MG63 (cell line): ENCODE results near the gene IFNG-AS1. TPM values are rescaled to one million over a fixed set of nuclear protein-coding genes. Genes with fewer than 3 reads are reported as not detected.
A peak's percentile ranks its signal among the peaks of the same experiment; 100 is the strongest.

Experiments used
- DNase-seq: peaks from one replicate; pipeline ENCODE4 v3.0.0-alpha.2; 2020
- H3K27me3 ChIP-seq: fragments of 250-450 bp; sonication (Bioruptor Pico); 2 replicates; pipeline ENCODE4 v1.5.1; 2020; ENCODE audit warnings: mild to moderate bottlenecking, moderate library complexity
- H3K36me3 ChIP-seq: fragments of 250-450 bp; sonication (Bioruptor Pico); 2 replicates; pipeline ENCODE4 v1.5.1; 2020; ENCODE audit warnings: mild to moderate bottlenecking, moderate library complexity
- H3K4me3 ChIP-seq: fragments of 250-450 bp; sonication (Bioruptor Pico); 2 replicates; pipeline ENCODE4 v1.5.1; 2020; ENCODE audit warnings: mild to moderate bottlenecking, moderate library complexity
- H3K9me3 ChIP-seq: fragments of 250-450 bp; sonication (Bioruptor Pico); 2 replicates; pipeline ENCODE4 v1.5.1; 2020; ENCODE audit warnings: mild to moderate bottlenecking, moderate library complexity
- total RNA-seq: library from RNA; depleted of rRNA; stranded (reverse); fragments of >200 nt; shearing (Covaris generic); gene quantifications from 2 replicates; pipeline ENCODE4 v1.2.3, GENCODE V29; 2014; ENCODE audit warnings: low replicate concordance; rRNA removed

Gene IFNG-AS1
- not detected in 2 replicates for total RNA-seq

DNA sequence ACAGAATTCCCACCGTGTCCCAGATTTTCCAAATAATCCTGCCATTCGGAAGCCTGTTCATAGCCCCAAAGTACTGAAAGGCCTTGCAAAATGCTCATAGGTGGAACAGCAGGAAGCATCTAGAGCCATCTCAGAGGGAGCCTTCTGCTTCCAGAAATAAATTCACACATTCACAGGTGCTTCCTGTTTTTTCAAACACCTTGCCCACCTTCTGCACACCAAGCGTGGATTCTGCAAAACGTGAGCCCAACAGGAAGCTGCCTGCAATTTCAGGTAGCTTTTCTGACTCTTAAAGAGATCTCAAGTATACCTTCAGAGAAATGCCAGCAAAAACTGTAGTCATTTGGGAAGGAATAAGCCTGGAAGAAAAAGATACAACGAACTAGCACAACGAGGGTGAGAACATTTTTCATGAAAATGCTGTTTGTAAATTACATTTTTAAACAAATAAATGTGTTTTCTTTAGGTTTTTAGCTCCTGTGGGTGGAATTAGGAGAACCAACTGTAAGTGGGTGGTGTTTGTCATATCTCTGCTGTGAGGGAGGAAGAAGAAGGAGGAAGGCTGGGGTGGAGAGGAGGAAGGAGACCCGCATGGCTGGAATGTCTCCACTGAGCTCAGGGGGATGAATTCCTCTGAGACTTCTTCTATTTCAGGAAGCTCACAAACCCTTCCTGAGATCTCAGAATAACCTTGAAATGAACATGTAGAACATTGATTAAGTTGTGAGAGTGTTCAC is at the start of gene IFNG-AS1:
IFNG-AS1 (plus strand) TSS at position 264 of the 737 bp plus-strand sequence.
- Histone ChIP-seq H3K27me3 (peaks cover 6% of the 10 kb centered on the region; the same call in 1 of the 2 replicates), H3K9me3 (no peaks in the 10 kb centered on the region; the same call in 1 of the 2 replicates), H3K4me3 (no peak within 1 kb of the TSS), H3K36me3 (no peaks in the 10 kb centered on the region)
- no peak for DNase-seq

DNA sequence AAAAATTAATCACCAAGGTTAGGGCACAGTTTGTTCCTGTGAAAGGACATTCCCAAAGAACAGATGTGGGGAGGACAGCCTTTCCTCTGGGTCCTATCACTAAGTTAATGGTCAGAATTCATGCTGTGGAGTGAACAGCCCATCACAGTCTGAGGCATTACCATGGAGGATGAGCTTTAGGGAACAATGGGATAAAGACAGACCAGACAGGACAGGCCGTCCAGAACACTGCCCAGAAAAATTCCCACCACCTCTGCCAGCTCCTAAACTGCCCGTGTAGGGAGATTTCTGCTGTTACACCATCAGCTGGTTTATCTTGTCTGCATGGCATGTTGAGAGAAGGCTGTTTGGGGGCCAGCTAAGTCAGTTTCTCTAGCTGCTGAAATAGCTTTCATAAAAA is 49.6 kb upstream of the IFNG-AS1 start:
- Histone ChIP-seq H3K36me3 (no peaks in the 10 kb centered on the region), H3K4me3 (no peak overlapping the region), H3K9me3 (no peaks in the 10 kb centered on the region), H3K27me3 (no peaks in the 10 kb centered on the region)
- no peak for DNase-seq

DNA sequence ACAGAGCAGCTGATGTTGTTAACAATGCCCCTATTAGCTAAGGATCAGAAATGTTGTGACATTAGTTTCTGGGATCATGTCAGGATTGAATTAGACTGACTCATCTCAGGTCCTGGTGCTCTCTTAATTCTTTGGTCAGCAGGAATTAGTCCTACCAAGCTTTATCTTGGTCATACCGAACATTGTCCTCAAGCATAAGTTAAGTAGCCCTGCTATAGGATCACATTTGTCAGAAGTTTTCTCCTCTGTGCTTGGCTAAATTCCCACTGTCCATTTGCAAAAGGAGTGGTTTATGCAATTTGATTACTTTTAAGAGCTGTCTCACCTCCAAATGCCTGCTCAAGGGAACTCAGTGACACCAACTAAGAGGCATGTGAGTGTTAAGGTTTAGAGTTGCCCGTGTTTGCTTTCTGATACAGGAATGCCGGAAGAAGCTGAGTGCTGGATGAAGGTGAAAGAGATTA is 48.4 kb upstream of the IFNG-AS1 start:
- Histone ChIP-seq H3K9me3 (no peaks in the 10 kb centered on the region), H3K4me3 (no peak overlapping the region), H3K36me3 (no peaks in the 10 kb centered on the region), H3K27me3 (no peaks in the 10 kb centered on the region)
- DNase-seq = no peak

DNA sequence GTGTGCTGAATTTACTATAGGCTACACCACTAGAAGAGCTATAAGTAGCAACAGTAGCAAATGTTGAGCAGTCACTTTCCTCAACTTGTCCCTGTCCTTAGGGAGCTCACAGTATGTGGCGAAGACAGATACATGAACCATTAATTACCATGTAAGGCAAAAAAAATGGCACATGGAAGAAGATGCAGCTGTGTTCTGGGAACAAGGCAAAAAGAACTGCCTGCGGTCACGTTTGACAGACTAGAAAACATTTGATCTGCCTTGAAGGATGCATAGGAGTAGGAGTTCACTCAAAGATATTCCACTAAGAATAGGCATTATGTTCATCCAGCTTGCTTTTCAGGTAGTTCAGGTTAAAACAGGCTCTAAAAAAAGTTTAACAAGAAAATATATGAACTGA is 46.5 kb upstream of the IFNG-AS1 start:
- Histone ChIP-seq H3K4me3 (no peak overlapping the region), H3K9me3 (no peaks in the 10 kb centered on the region), H3K27me3 (no peaks in the 10 kb centered on the region), H3K36me3 (no peaks in the 10 kb centered on the region)
- no peak for DNase-seq

DNA sequence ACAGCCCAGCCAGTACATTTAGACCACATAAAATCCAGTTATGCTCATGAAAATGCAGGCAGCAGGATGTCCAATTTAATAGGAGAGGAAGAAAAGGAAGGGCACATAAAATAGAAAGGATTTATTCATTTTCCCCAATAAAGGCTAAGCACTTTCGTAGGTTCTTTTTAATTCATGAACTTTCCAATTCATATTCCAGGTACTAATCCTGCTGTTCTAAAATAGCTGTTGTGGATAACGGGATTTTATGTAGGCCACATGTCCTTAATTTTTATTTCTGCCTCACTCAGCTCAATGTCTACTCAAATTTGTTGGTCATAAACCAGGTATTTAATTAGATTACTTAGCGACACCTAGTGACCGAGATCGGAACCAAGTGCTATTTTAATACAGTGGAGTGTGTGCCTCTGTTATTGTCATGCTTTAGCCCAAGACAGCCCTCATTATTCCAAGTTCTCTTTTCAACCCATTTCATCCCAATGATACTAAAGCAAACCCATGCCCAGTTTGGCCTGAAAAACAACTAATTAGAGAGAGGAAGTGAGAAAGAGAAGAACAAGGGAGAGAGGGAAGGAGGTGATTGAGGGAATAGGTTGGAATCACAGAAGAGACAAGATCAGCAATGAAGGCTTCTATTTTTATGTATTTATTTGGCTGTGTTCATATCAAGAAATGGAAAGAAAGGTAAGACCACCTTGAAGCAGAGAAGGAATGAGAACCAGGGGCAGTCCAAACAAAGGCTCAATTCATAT is 45.9 kb upstream of the IFNG-AS1 start:
- no peak overlapping the region for H3K4me3 ChIP-seq
- DNase-seq = peak; percentile 12
- no peaks in the 10 kb centered on the region for H3K27me3 ChIP-seq
- H3K36me3 ChIP-seq = no peaks in the 10 kb centered on the region
- no peaks in the 10 kb centered on the region for H3K9me3 ChIP-seq

DNA sequence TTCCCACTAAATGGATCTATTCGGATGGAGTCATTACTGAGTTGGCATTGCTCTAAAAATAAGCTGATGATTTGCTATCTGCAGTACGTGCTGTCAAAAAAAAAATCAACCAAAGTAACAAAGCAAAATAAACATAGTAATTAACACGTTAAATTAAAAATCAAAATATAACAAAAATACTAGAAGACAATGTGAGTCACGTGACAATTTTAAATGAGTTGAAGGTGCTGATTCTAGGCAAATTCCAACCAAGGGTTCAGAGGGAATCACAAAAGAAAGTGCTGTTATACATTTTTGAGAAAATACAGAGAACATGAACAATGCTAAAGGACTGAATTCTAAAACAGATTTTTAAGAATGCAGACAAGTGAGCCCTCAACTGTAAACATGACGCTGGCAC is 45.2 kb upstream of the IFNG-AS1 start:
- H3K9me3 ChIP-seq = no peaks in the 10 kb centered on the region
- no peak overlapping the region for H3K4me3 ChIP-seq
- no peaks in the 10 kb centered on the region for H3K27me3 ChIP-seq
- H3K36me3 ChIP-seq = no peaks in the 10 kb centered on the region
- DNase-seq = no peak

DNA sequence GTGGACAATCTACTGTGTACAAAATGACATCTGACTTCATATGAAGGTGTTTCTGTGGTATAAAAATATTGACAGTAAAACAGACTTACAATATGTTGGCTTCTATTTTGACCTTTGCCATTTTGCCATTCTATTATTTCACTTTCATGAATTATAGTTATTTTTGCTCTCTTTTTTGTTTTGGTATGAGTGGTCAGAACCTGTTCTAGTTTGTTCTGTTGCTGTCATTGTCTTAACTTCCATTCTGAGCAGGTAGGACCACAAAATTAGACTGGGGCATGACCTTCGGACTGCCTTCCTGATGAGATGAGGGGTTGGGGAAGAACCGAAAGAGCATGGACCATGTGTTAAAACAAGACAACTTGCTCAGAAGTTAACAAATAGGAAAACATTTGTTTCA is 36.5 kb upstream of the IFNG-AS1 start:
- no peak overlapping the region for H3K4me3 ChIP-seq
- no peaks in the 10 kb centered on the region for H3K9me3 ChIP-seq
- DNase-seq = no peak
- no peaks in the 10 kb centered on the region for H3K27me3 ChIP-seq
- no peaks in the 10 kb centered on the region for H3K36me3 ChIP-seq

DNA sequence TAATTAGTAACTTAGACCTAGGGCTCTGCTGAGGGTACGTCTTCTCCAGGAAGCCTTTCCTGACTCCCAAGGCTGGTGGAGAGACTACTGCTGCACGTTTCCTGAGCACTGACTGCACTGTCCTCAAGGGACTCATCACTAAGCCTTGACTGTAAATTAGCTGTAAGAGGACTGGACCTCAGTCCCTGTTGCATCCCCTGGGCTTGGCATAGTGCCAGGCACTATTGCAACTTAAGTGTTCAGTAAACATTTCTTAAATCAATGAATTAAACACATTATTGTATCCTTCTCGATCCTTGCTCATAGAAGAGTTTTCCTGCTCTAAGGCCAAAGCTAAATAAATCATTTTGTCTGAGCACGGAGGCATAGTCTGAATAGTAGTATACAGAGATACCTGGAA is 31.9 kb upstream of the IFNG-AS1 start:
- Histone ChIP-seq H3K9me3 (no peaks in the 10 kb centered on the region), H3K36me3 (no peaks in the 10 kb centered on the region), H3K4me3 (no peak overlapping the region), H3K27me3 (no peaks in the 10 kb centered on the region)
- DNase-seq = no peak

DNA sequence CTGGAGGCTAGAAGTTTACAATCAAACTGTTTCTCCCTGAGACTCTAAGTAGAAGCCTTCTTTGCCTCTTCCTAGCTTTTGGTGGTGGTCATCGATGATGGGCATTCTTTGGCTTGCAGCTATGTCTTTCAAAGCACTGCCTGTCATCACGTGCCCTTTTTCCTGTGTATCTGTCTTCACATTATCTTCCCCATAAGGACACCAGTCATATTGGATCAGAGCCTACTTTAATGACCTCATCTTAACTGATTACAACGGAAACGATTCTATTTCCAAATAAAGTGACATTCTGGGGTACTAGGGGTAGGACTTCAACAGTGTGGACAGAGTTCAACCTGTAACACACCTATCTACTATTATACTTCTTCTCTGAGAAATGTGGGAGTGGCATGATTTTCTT is 31.1 kb upstream of the IFNG-AS1 start:
- H3K27me3 ChIP-seq = 0 out of 2 replicates have a peak, but pooled peaks cover under 1% of the 10 kb centered on the region
- DNase-seq = no peak
- H3K4me3 ChIP-seq = no peak overlapping the region
- no peaks in the 10 kb centered on the region for H3K9me3 ChIP-seq
- H3K36me3 ChIP-seq = no peaks in the 10 kb centered on the region

DNA sequence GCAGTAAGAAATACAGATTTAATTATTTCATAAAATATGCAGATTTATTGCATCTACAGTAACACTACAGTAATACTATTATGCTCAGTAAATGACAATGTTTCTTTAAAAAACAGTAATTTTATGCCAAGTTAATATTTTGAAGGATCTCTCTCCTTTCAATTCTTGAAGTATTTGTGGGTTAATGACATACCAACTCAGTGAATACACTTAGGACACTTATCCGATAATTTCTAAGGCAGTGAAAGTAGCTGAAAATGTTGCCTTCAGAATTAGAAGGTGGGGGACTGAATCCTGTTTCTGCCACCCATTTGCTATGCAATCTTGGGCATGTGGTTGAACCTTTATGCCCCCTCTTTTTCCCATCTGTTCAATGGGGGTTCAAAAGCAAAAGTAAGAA is 24.8 kb upstream of the IFNG-AS1 start:
- DNase-seq = no peak
- H3K9me3 ChIP-seq = no peaks in the 10 kb centered on the region
- H3K27me3 ChIP-seq = 0 out of 2 replicates have a peak, but pooled peaks cover 2% of the 10 kb centered on the region
- H3K36me3 ChIP-seq = no peaks in the 10 kb centered on the region
- no peak overlapping the region for H3K4me3 ChIP-seq

DNA sequence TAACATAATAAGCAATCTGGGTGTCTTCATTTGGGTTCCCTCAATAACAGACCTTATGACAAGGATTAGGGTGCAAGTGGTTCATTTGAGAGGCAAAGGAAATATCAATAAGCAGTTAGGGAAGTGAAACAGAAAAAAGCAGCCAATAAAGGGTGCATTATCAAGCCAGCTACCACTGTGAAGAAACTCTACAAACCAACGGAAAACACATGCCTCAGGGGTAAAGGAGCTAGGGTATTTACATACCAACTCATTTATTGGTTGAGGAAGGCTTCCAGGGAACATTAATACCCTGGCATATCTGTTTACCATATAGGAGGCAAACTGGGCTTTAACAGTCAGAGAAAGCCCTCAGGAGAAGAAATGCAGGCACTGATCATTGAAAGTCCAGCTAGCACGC is 22.7 kb upstream of the IFNG-AS1 start:
- 0 out of 2 replicates have a peak, but pooled peaks cover 2% of the 10 kb centered on the region for H3K27me3 ChIP-seq
- H3K4me3 ChIP-seq = no peak overlapping the region
- no peaks in the 10 kb centered on the region for H3K9me3 ChIP-seq
- H3K36me3 ChIP-seq = no peaks in the 10 kb centered on the region
- no peak for DNase-seq

DNA sequence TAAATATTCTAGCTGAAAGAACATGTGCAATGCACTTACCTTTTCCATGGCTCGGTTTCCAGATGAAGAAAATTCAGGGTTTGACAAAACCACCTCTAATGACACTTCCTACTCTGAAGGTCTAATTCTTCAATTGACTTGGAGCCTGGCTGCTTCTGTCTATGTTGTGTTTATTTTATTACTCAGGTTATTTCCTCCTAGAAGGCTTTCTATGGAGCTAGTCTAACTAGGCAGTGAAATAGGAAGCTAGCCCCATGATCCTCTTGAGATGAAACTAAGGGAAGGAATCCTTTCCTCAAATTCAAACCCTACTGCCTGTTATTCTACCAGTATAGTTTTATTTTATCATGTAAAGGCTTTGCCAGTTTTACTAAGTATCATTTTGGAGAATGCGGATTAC is 20.9 kb upstream of the IFNG-AS1 start:
- Histone ChIP-seq H3K4me3 (no peak overlapping the region), H3K36me3 (no peaks in the 10 kb centered on the region), H3K27me3 (0 out of 2 replicates have a peak, but pooled peaks cover under 1% of the 10 kb centered on the region), H3K9me3 (no peaks in the 10 kb centered on the region)
- no peak for DNase-seq

DNA sequence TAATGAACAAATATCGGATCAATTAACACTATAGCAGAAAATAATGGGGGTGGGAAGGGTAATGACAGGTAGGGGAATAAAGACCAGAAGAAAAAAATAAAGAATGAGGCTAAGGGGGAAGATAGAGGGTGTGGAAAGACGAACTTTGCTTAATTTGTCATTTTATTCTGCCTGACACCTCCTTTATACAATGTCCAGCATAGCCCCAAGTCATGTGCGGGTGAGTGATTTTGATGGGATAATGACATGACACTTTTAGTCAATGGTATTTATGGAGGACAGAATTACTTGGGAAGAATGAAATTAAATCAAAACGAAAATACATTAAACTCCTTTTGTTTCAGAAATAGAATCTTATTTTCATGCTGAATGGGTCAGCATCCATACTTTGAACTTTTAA is 20.5 kb upstream of the IFNG-AS1 start:
- H3K4me3 ChIP-seq = no peak overlapping the region
- DNase-seq = no peak
- H3K27me3 ChIP-seq = no peaks in the 10 kb centered on the region
- no peaks in the 10 kb centered on the region for H3K9me3 ChIP-seq
- H3K36me3 ChIP-seq = no peaks in the 10 kb centered on the region

DNA sequence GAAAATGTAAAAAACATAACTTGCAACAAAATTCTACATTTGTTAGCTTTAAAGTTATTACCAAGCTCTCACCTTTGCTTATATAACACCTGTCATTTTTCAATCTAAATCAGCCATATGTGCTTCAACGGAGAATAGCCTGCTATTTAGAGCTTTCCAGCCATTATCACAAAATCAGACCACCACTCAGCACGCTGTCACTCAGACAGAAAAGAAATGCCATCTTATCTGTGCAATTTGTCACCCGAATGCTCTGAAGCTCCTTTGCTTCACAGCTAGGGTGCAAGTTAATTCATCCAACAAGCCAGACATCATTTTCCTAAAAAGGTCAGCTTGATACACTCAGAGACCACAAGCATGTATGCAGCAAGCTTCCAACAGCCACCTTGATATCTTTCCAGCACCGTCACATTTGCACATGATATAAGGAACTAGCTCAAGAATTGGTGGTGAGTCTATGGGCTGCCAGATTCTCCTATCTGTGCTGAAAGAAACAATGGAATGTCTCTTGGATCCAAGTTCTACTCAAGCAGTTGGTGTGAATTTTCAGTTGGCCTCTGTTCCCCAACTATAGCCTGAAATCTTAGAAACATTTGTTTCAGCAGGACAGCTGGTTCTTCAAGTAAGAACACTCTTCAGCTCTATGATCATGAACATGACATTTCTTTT is 20.0 kb upstream of the IFNG-AS1 start:
- Histone ChIP-seq H3K9me3 (no peaks in the 10 kb centered on the region), H3K27me3 (no peaks in the 10 kb centered on the region), H3K4me3 (no peak overlapping the region), H3K36me3 (no peaks in the 10 kb centered on the region)
- DNase-seq = no peak

DNA sequence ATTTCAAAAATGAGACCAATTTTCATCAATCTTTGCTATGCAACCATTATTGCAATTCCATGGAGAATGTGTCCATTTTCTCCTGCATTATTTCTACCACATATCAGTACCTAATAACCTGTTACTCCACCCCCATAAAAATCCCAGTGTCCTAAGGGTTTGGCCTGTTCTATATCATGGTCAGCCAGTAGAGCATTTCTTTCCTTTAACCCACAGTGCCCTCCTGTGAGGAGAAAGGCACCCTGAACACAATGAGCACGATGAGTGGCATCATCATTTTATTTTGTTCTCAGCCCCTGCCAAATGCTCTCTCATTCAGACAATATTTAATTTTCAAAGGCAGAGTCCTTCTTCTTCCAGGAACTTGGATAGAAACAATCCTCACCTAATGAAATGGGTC is 11.6 kb upstream of the IFNG-AS1 start:
- DNase-seq = no peak
- Histone ChIP-seq H3K4me3 (no peak overlapping the region), H3K9me3 (peaks cover 7% of the 10 kb centered on the region), H3K36me3 (no peaks in the 10 kb centered on the region), H3K27me3 (no peaks in the 10 kb centered on the region)

DNA sequence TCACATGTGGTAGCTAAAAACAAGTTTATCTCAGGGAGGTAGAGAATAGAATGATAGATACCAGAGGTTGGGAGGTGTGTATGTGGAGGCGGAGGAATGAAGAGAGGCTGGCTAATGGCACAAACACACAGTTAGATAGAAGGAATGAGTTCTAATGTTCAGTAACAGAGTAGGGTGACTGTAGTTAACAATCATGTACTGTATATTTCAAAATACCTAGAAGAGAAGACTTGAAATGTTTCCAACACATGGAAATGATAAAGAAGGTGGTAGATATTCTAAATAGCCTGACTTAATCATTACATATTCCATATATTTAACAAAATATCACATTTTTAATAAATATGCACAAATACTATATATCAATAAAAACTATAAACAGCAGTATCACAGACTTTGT is 8.9 kb upstream of the IFNG-AS1 start:
- Histone ChIP-seq H3K36me3 (no peaks in the 10 kb centered on the region), H3K4me3 (no peak overlapping the region), H3K9me3 (peaks cover 8% of the 10 kb centered on the region), H3K27me3 (no peaks in the 10 kb centered on the region)
- DNase-seq = no peak
